ENCODE measurements around the gene CPSF4L.
A peak's percentile ranks its signal among the peaks of the same experiment; 100 is the strongest.

GRCh38 chr17:73224663-73225305, 36.9 kb downstream of the CPSF4L start:
- TF ChIP-seq MTERF4 (CRISPR knock-in tag; IDR thresholded peaks at IDR 0.05) (no peak), PRDM15 (CRISPR knock-in tag; IDR thresholded peaks at IDR 0.05) (no peak), SMAD1 (CRISPR knock-in tag; IDR thresholded peaks at IDR 0.05; ENCODE audit: borderline replicate concordance, low read depth) (no peak), CHD4 (IDR thresholded peaks at IDR 0.05; ENCODE audit: borderline replicate concordance, low read length) (no peak), ZNF121 (CRISPR knock-in tag; IDR thresholded peaks at IDR 0.05) (peak; percentile 96), POLR2A (IDR thresholded peaks at IDR 0.05; ENCODE audit: insufficient read depth in 1 of 2, low read depth in 2 of 2, low read length in 2 of 2) (no peak)

All from HepG2 (cell line).